ENCODE data around the gene RTN4RL1.

The RTN4RL1 gene

GRCh38 chr17:1945621-1946020 lies 79.5 kb downstream of the RTN4RL1 start:
- H3K27ac ChIP-seq (ENCODE audit: low read depth, low read length): no peak overlapping the region
- no peaks in the 10 kb centered on the region for H3K9me3 ChIP-seq (ENCODE audit: control insufficient read depth, insufficient read depth, low read length)
- no peaks in the 10 kb centered on the region for H3K79me2 ChIP-seq (ENCODE audit: control insufficient read depth, low read length)
- TF ChIP-seq CTCF (IDR thresholded peaks at IDR 0.05; ENCODE audit: low read depth, low read length, poor library complexity, severe bottlenecking) (no peak), EZH2phosphoT487 (IDR thresholded peaks at IDR 0.05; ENCODE audit: borderline replicate concordance, low read length) (no peak)
- no peak overlapping the region for H3K4me2 ChIP-seq (ENCODE audit: low read length)
- H4K20me1 ChIP-seq (ENCODE audit: control insufficient read depth, insufficient read depth, low read depth, low read length): no peaks in the 10 kb centered on the region
- no peaks in the 10 kb centered on the region; the same call in 1 of the 2 replicates for H3K27me3 ChIP-seq (ENCODE audit: control insufficient read depth, low read length)
- H3K36me3 ChIP-seq (ENCODE audit: control insufficient read depth, low read length): no peaks in the 10 kb centered on the region
- H3K4me3 ChIP-seq (ENCODE audit: low read length): no peak overlapping the region
- H3F3A ChIP-seq (ENCODE audit: control insufficient read depth, insufficient read depth): no peaks in the 10 kb centered on the region
- H3K4me1 ChIP-seq (ENCODE audit: control insufficient read depth, low read length): peaks cover 5% of the 10 kb centered on the region; the same call in 1 of the 2 replicates
- H3K9me2 ChIP-seq (replicated peaks; ENCODE audit: control insufficient read depth, low read length): no peaks in the 10 kb centered on the region

GRCh38 chr17:1943436-1943831 lies 81.7 kb downstream of the RTN4RL1 start:
- Histone ChIP-seq H3K4me1 (ENCODE audit: control insufficient read depth, low read length) (peaks cover 2% of the 10 kb centered on the region; the same call in 1 of the 2 replicates), H3F3A (ENCODE audit: control insufficient read depth, insufficient read depth) (no peaks in the 10 kb centered on the region), H3K27me3 (ENCODE audit: control insufficient read depth, low read length) (no peaks in the 10 kb centered on the region; the same call in 1 of the 2 replicates), H3K27ac (ENCODE audit: low read depth, low read length) (no peak overlapping the region), H3K36me3 (ENCODE audit: control insufficient read depth, low read length) (no peaks in the 10 kb centered on the region), H3K9me2 (replicated peaks; ENCODE audit: control insufficient read depth, low read length) (no peaks in the 10 kb centered on the region), H3K4me2 (ENCODE audit: low read length) (no peak overlapping the region), H4K20me1 (ENCODE audit: control insufficient read depth, insufficient read depth, low read depth, low read length) (no peaks in the 10 kb centered on the region), H3K79me2 (ENCODE audit: control insufficient read depth, low read length) (no peaks in the 10 kb centered on the region), H3K4me3 (ENCODE audit: low read length) (no peak overlapping the region), H3K9me3 (ENCODE audit: control insufficient read depth, insufficient read depth, low read length) (no peaks in the 10 kb centered on the region)
- no peak for TF ChIP-seq CTCF (IDR thresholded peaks at IDR 0.05; ENCODE audit: low read depth, low read length, poor library complexity, severe bottlenecking)
- no peak for TF ChIP-seq EZH2phosphoT487 (IDR thresholded peaks at IDR 0.05; ENCODE audit: borderline replicate concordance, low read length)

GRCh38 chr17:1942666-1943435 lies 82.3 kb downstream of the RTN4RL1 start:
- Histone ChIP-seq H3K4me2 (ENCODE audit: low read length) (no peak overlapping the region), H3K27me3 (ENCODE audit: control insufficient read depth, low read length) (no peaks in the 10 kb centered on the region; the same call in 1 of the 2 replicates), H3K4me3 (ENCODE audit: low read length) (no peak overlapping the region)

More at GRCh38 chr17:1942666-1943435, 82.3 kb downstream of the RTN4RL1 start:
- Histone ChIP-seq H3K79me2 (ENCODE audit: control insufficient read depth, low read length) (no peaks in the 10 kb centered on the region), H3F3A (ENCODE audit: control insufficient read depth, insufficient read depth) (no peaks in the 10 kb centered on the region), H3K9me3 (ENCODE audit: control insufficient read depth, insufficient read depth, low read length) (no peaks in the 10 kb centered on the region), H3K4me1 (ENCODE audit: control insufficient read depth, low read length) (no peaks in the 10 kb centered on the region), H3K36me3 (ENCODE audit: control insufficient read depth, low read length) (no peaks in the 10 kb centered on the region), H3K9me2 (replicated peaks; ENCODE audit: control insufficient read depth, low read length) (no peaks in the 10 kb centered on the region), H3K27ac (ENCODE audit: low read depth, low read length) (no peak overlapping the region), H4K20me1 (ENCODE audit: control insufficient read depth, insufficient read depth, low read depth, low read length) (no peaks in the 10 kb centered on the region)
- TF ChIP-seq EZH2phosphoT487 (IDR thresholded peaks at IDR 0.05; ENCODE audit: borderline replicate concordance, low read length) (no peak), CTCF (IDR thresholded peaks at IDR 0.05; ENCODE audit: low read depth, low read length, poor library complexity, severe bottlenecking) (no peak)
